ENCODE measurements around the gene APC. TPM values are rescaled to one million over a fixed set of nuclear protein-coding genes. Genes with fewer than 3 reads are reported as not detected.

Gene APC
- total RNA-seq, 2 experiments from 2014 or later, result 21.8 to 22.8 TPM

GRCh38 chr5:112735702-112736101, 2.0 kb upstream of the APC start:
- no peak for DNase-seq
- H3K27ac Mint-ChIP-seq, result no peak overlapping the region
- Histone ChIP-seq H3K27me3 (ENCODE audit: control insufficient read depth in 1 of 2, insufficient read depth in 2 of 2, low read length in 2 of 2) (no peaks in the 10 kb centered on the region), H3K36me3 (ENCODE audit: insufficient read depth, low read length) (no peaks in the 10 kb centered on the region), H3K4me1 (ENCODE audit: insufficient read depth, low read length) (peaks cover 12% of the 10 kb centered on the region), H3K27ac (ENCODE audit: low read depth in 1 of 2, low read length in 2 of 2) (no peak overlapping the region), H3K9me3 (ENCODE audit: control insufficient read depth in 1 of 2, insufficient read depth in 1 of 2, low read length in 2 of 2) (no peaks in the 10 kb centered on the region), H3K4me3 (ENCODE audit: low read length) (no peak overlapping the region)
- intact Hi-C loops (cut with DNase I, micrococcal nuclease), result no loop called here
- H3K36me3 Mint-ChIP-seq (ENCODE audit: low read depth), result no peaks in the 10 kb centered on the region
- ChIA-PET POLR2A (no interaction called here), CTCF (interaction anchor here (1.0 to 1.4 kb wide), 3 partner anchors 8 to 39 kb away, joined by 3 read pairs; no protein-coding TSS in a partner anchor)
- TF ChIP-seq CTCF (IDR thresholded peaks at IDR 0.05), result no peak
- H3K9me3 Mint-ChIP-seq, result no peaks in the 10 kb centered on the region
- H3K4me1 Mint-ChIP-seq (ENCODE audit: low read depth), result peaks cover 50% of the 10 kb centered on the region
- H3K27me3 Mint-ChIP-seq, result no peaks in the 10 kb centered on the region
- no peak for ATAC-seq (ENCODE audit: poor library complexity)
- H3K4me3 Mint-ChIP-seq, result no peak overlapping the region

- Mint-ChIP-seq H3K4me3 (peak overlapping the region; percentile 94), H3K9me3 (no peaks in the 10 kb centered on the region), H3K27ac (no peak overlapping the region), H3K27me3 (no peaks in the 10 kb centered on the region), H3K4me1 (ENCODE audit: low read depth) (peaks cover 48% of the 10 kb centered on the region), H3K36me3 (ENCODE audit: low read depth) (no peaks in the 10 kb centered on the region)
- POLR2A ChIA-PET, result interaction anchor here (0.8 to 4.0 kb wide), 2 partner anchors 24 to 29 kb away, joined by 3 to 21 read pairs; no protein-coding TSS in a partner anchor
- intact Hi-C loops (cut with DNase I, micrococcal nuclease), result no loop called here
- H3K4me1 ChIP-seq (ENCODE audit: insufficient read depth, low read length), result peaks cover 12% of the 10 kb centered on the region
- no peaks in the 10 kb centered on the region for H3K9me3 ChIP-seq (ENCODE audit: control insufficient read depth in 1 of 2, insufficient read depth in 1 of 2, low read length in 2 of 2)
- CTCF ChIA-PET, result no interaction called here
- H3K27me3 ChIP-seq (ENCODE audit: control insufficient read depth in 1 of 2, insufficient read depth in 2 of 2, low read length in 2 of 2), result no peaks in the 10 kb centered on the region
- ATAC-seq (ENCODE audit: poor library complexity) (no peak), DNase-seq (peak in 1 of 14 experiments; percentile 4)
- TF ChIP-seq CTCF (IDR thresholded peaks at IDR 0.05), result no peak
- H3K4me3 ChIP-seq (ENCODE audit: low read length), result peak overlapping the region; percentile 69
- H3K36me3 ChIP-seq (ENCODE audit: insufficient read depth, low read length), result no peaks in the 10 kb centered on the region
- H3K27ac ChIP-seq (ENCODE audit: low read depth in 1 of 2, low read length in 2 of 2), result no peak overlapping the region
Measured at GRCh38 chr5:112737070-112737462, 619 bp upstream of the APC start.

GRCh38 chr5:112738191-112738560, 491 bp downstream of the APC start:
- TF ChIP-seq CTCF (IDR thresholded peaks at IDR 0.05), result no peak
- peak; percentile 5 for ATAC-seq (ENCODE audit: poor library complexity)
- H3K27ac ChIP-seq (ENCODE audit: low read depth in 1 of 2, low read length in 2 of 2), result no peak overlapping the region
- peak in 2 of 14 experiments; percentile 14 to 24 for DNase-seq
- H3K36me3 ChIP-seq (ENCODE audit: insufficient read depth, low read length), result no peaks in the 10 kb centered on the region
- Mint-ChIP-seq H3K9me3 (no peaks in the 10 kb centered on the region), H3K27ac (peak overlapping the region; percentile 31), H3K4me1 (ENCODE audit: low read depth) (peaks cover 54% of the 10 kb centered on the region), H3K4me3 (peak overlapping the region; percentile 94), H3K36me3 (ENCODE audit: low read depth) (no peaks in the 10 kb centered on the region), H3K27me3 (no peaks in the 10 kb centered on the region)
- H3K4me1 ChIP-seq (ENCODE audit: insufficient read depth, low read length), result peaks cover 12% of the 10 kb centered on the region
- H3K4me3 ChIP-seq (ENCODE audit: low read length), result peak overlapping the region; percentile 69
- H3K9me3 ChIP-seq (ENCODE audit: control insufficient read depth in 1 of 2, insufficient read depth in 1 of 2, low read length in 2 of 2), result no peaks in the 10 kb centered on the region
- ChIA-PET POLR2A (interaction anchor here (0.7 to 4.0 kb wide), 2 partner anchors 30 to 749 kb away, joined by 3 to 21 read pairs; no protein-coding TSS in a partner anchor), CTCF (interaction anchor here (0.9 to 1.3 kb wide), 4 partner anchors 9 to 874 kb away, joined by 3 read pairs; no protein-coding TSS in a partner anchor)
- intact Hi-C loops (cut with DNase I, micrococcal nuclease), result no loop called here
- no peaks in the 10 kb centered on the region for H3K27me3 ChIP-seq (ENCODE audit: control insufficient read depth in 1 of 2, insufficient read depth in 2 of 2, low read length in 2 of 2)

Data from CD4-positive, alpha-beta T cell (primary cell).